Stimulated activated CD8-positive, alpha-beta memory T cell treated with anti-CD3 and anti-CD28 coated beads, Interleukin-7, amount 100 ng/mL, for 48 hours (primary cell): ENCODE results near the gene DAPK1.
A peak's percentile ranks its signal among the peaks of the same experiment; 100 is the strongest.
"Not testable (repeated sequence)": the region's sequence is repeated elsewhere in the genome, so short reads cannot be mapped to it uniquely, and the experiment has no call there.

Experiments used
- DNase-seq, 2 donors: peaks; one replicate each; pipeline ENCODE4 v3.0.0-alpha.2; 2020; ENCODE audit warnings: low read depth in 1 of 2; ENCODE audit errors: extremely low read depth in 1 of 2

Gene DAPK1

DNA sequence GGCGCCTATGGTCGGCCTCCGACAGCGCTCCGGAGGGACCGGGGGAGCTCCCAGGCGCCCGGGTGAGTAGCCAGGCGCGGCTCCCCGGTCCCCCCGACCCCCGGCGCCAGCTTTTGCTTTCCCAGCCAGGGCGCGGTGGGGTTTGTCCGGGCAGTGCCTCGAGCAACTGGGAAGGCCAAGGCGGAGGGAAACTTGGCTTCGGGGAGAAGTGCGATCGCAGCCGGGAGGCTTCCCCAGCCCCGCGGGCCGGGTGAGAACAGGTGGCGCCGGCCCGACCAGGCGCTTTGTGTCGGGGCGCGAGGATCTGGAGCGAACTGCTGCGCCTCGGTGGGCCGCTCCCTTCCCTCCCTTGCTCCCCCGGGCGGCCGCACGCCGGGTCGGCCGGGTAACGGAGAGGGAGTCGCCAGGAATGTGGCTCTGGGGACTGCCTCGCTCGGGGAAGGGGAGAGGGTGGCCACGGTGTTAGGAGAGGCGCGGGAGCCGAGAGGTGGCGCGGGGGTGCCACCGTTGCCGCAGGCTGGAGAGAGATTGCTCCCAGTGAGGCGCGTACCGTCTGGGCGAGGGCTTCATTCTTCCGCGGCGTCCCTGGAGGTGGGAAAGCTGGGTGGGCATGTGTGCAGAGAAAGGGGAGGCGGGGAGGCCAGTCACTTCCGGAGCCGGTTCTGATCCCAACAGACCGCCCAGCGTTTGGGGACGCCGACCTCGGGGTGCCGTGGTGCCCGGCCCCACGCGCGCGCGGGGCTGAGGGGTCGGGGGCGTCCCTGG, 561 bp downstream of the DAPK1 start:
- peak in 1 of 2 donors; percentile 5 for DNase-seq

DNA sequence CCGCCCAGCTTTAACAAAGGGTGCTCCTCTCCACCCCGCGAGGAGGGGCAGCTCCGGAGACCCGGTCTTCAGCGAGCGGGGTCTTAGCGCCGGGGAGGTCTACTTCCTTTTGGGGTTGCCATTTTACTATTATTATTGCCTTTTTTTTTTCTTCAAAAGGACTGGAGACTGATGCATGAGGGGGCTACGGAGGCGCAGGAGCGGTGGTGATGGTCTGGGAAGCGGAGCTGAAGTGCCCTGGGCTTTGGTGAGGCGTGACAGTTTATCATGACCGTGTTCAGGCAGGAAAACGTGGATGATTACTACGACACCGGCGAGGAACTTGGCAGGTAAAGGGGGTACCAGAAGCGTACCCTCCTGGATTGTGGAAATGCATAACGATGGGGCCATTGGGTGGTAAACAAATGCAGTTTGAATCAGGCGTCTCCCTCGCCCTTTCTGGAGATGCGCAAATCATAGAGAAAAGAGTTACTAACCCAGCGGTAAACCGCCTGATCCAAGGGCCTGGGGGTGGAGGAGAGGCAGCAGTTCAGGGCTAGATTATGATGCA, 1.2 kb downstream of the DAPK1 start:
- DNase-seq, result peak in 1 of 2 donors; percentile 13

DNA sequence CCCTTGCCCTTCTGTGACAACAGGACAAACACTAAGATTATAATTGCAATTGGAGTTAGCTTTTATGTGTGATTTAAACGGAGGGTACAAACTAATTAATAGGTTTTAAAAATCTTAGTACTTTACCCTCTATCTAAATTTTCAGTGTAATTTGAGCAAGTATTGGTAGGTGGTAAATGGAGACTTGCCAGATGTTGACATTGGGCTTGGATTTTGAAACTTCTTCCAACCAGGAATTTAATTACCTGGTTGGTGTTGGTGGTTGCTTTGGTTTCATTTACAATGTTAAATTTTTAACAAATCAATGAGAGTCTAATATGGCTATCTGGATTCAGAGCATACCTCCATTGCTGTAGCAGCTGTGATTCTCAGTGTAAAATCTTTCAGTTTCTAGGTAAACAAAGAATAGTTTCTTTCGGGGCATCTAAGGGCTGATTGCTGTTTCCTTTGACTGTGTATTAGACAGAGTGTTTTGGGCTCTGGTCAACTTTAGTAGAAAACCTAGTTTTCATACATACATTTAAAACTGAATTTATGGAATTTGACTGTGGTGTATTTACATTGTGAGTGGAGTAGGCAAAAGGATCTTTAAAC, 1.9 kb downstream of the DAPK1 start:
- DNase-seq, result no peak

DNA sequence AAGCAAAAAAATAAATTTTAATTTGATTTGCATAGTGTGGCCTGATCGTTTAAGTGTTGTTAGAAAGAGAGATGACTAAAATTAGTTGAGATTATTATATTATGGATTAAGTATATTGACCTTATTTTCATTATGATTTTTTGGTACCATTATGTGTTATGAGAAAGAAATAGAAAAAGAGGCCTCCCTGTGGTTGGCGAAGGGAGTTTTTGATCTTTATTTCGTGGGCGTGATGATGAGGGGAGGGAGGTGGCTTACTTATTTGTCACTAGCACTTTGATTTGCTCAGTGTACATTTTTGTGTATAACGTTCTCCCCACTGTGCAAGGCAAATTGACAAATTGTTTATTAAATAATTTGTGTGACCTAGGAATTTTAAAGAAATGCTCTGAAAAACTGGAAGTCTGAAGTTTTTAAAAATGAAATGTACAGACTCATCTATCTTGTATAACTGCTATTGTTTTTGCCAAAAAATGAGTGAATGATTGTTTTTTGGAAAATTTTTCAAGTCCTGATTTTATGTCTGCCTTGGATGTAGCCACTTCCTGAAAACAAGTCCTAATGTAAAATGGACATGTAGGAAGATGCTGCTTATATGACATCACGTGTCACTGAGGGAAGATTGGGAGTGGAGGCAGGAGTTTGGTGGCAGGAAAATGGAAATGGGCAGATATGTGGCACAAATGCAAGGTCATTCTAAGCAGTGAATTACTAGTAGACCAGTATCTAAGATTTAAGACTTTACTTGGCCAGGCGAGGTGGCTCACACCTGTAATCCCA, 3.0 kb downstream of the DAPK1 start:
- peak in 1 of 2 donors; percentile 14 for DNase-seq

DNA sequence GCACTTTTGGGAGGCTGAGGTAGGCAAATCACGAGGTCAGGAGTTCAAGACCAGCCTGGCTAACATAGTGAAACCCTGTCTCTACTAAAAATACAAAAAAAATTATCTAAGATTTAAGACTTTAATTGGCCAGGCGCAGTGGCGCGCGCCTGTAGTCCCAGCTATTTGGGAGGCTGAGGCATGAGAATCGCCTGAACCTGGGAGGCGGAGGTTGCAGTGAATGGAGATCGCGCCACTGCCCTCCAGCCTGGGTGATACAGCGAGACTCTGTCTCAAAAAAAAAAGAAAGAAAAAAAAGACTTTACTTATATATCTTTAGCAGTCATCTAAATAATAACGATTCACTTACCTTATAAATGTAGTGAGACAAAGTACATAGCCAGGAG, 3.6 kb downstream of the DAPK1 start:
- not testable (repeated sequence) for DNase-seq

DNA sequence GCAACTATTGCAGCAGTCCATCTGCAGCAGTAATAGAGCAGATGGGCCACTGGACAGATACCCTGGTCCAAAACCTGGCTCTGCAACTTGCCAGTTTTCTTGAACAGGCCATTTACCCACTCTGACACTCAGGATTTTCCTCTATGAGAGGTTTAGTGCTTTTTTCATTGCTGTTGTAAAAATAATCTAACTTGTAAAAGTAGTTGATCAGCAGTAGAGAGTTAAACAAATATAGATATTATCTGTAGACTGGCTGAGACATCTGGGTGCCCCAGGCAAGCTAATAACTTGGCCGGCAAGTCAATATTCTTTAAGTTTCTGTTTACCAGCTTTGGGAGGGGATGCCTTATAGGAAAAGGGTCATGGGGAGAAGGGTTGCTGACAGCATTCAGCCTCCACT, 4.1 kb downstream of the DAPK1 start:
- no peak for DNase-seq

DNA sequence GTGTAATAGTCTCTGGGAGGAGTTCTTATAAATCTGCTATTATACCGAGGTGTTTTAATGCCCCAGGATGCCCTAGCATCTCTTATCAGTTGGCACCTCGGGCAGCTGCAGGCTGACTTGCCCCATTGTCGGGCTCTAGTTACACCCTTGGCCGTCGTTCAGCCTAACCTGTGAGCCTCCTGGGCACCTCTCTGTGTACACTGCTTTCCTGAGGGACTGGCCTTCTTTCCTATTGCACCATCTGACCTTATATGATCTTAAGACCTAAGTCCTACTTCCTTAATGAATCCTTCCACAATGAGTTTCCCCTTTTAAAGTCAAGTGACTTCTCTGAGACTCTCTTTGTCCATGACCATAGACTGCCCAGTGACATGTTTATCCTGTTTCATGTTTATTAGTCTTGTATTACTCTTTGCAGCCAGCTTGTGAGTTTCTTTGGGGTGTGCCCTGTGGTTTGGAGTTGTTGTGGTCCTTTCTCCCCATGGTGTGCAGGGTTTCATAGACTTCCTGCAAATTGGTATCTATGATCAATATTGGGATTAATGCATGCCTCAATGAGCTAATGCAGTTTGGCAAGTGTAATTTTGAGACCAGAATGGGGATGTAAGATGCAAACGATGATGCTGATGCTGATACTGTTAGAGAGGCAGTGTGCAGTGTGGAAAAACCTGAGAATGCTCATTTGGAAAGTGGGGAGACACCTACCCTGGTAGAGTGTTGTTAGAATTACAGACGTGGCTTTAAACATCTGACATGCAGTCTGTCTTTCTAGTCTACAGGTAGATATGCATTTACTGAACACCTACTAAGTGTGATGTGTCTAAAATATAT, 4.9 kb downstream of the DAPK1 start:
- DNase-seq, result no peak

DNA sequence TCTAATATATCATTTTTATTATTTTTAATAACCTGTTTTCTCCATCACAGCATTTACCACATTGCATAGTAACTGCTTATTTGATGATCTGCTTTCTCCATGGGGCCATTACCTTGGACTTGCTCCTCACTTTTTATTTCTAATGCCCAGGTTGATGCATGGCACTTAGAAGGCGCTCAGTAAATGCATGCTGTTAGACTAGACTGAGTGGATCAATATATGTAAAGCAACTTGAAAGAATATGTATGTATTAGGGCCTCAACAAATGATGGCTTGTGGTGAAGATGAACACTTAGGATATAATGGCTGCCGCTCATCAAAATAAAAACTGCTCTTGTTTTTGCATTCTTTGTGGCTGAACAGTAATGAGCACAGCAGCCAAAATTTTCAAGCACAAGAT, 5.8 kb downstream of the DAPK1 start:
- DNase-seq, result no peak

DNA sequence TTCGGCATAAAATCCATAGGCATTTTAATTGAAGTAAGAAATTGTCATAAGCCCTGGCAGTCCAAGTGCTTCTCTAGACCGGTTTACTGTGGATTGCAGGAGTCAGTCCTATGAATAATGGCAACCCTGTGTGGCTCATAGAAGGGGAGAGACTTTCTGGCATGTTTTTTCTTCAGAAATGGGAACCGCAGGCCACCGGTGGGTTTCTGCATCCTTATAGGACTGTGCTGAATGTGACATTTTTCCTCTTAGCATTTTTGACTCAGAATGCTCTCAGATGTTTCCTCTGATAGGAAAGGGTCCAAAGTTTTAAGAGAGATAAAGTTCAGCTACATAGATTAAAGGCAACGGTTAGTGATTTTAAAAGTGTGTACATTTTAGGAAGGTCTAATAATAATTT, 6.3 kb downstream of the DAPK1 start:
- DNase-seq, result peak in 1 of 2 donors; percentile 14

DNA sequence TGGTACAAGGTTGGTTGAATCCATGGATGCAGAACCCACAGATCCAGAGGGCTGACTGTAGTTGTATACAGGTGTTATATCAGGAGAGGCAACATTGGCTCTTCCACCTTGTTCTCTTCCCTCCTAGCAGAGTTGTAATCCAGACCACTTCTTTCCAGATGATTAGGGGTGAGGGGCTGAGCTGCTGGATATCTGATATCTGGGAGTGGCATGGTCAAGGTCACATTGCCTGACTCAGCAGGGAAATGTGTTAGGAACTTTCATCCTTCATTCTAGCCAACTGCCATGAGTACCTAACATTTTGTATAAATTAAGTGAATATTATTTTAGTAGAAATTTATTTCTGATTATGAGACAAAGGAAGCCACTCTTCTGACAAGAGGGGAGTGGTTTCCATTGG, 7.3 kb downstream of the DAPK1 start:
- no peak for DNase-seq

DNA sequence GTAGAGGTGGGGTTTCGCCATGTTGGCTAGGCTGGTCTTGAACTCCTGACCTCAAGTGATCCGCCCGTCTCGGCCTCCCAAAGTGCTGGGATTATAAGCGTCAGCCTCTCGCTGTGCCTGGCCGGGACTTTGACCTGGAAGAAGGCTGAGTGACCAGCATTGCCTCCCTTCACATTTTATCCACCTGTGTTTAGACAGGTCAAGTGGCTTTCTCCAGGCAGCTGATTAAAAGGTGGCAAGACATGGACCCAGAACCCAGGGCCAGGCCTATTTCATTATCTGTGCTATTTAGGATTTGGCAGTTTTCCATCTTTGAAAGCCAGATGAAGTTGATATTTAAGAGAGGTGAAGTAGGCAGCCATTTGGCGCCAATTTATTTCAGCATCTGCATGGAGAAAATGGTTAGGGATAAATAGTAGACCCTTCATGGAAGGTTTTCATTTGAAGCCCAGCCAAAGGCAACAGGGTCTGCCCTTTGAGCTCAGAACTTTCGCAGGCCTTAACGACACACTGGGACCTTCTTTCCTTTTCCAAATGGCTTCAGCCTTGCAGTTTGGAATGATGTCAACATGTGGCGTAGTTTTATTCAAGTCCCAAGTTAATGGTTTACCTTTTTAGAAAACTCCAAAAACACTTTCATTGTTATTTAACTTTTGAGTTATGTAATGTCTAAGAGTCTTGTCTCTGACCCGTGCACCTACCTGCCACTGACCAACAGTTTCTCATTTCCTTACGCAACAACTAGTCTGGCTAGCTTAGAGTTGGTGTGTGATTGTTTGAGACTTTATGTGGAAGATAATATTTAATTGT, 8.4 kb downstream of the DAPK1 start:
- no peak for DNase-seq

DNA sequence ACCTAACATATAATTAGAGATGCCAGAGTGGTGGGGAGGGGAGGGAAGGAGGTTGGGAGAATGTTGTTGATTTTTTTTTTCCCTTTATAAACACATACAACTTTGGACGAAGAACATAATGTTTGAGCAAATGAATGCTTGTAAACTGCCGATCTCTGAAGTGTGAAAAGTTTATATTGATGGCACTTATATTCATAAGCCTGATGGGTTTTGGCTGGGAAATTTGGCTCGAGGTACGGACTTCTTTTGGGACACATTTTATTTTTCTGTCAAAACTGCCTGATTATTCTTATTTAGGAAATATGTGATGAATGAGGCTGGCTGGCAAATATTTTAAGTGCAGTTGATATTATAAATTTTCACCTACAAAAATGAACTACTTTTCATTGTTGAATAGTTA, 9.9 kb downstream of the DAPK1 start:
- no peak for DNase-seq

DNA sequence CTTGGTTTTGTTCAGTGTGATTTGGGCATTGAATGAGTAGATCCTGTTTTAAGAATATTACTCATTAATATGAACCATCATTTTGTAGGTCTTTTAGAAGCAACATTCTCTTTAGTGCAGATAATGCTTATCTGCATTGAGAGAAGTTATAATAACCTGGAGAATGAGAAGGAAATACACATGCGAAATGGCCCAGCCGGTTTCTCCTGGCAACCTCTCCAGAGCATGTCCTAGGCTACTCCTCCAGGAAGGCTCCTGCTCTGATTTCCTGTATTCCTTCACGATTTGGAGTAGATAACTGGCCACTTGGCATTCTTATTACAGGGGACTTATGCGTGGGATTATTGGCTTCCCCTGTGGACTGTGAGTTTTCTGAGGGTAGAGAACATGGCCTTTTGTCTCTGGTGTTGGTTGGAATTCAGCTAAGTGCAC, 12.6 kb downstream of the DAPK1 start:
- DNase-seq, result no peak

DNA sequence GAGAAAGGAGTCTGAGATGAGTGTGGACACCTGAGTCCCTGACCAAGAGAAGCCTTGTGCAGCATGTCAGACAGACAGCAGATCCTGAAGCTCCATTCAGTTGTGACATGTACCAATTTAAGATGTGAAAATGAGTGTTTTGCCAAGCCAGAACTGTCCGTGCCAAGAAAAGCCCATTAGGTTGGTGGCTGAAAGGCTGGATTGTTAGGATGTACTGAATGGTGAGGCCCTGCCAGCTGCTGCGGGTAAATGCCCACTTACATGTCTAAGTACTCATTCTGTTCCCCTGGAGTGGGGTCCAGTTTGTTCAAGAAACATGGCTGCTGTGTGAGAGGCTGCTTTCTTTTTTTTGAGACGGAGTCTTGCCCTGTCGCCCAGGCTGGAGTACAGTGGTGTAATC, 14.6 kb downstream of the DAPK1 start:
- no peak for DNase-seq

DNA sequence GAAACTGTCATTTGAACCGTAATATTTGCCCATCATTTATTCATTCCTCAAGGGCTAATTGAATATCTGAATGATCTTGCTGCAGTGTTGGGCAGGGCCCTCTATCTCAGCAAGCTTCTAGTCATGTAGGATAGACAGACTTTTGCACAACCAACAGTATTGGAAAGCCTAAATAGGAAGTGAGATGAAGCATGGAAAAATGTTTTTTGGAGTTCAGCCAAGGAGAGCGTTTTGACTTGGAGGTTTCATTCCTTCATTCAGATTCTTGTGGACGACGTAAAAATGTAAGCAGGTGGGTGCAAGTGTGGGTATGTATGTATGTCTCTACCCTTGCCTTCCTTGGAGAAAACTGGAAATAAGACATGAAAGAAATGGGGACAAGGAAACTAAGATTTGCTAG, 15.5 kb downstream of the DAPK1 start:
- DNase-seq, result no peak

DNA sequence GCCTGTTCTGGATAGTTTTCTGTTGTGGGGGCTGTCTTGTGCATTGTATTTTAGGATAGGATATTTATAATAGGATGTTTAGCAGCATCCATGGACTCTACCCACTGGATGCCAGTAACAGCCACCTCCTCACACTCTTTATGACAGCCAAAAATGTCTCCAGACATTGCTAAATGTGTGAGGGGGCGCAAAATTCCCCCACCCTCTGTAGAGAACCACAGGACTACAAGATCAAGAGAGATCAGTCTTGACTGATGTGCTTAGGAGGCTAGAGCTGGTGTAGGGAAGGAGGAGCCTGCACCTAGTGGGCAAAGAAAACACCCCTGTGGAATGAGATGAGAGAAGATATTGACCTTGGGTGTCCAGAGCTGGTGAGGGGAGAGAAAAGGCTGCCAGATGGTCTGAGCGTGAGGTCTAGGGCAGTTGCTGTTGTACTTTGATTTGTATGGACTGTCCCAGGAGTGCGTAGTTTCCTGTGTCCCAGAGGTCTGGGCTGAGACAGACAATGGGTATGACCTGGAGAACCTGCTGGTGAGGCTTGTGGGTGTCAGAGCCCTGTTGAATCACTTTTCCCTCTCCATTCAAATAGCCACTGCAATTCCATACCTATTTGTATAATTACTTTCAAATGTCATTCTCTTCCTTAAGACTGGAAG, 16.3 kb downstream of the DAPK1 start:
- DNase-seq, result no peak

DNA sequence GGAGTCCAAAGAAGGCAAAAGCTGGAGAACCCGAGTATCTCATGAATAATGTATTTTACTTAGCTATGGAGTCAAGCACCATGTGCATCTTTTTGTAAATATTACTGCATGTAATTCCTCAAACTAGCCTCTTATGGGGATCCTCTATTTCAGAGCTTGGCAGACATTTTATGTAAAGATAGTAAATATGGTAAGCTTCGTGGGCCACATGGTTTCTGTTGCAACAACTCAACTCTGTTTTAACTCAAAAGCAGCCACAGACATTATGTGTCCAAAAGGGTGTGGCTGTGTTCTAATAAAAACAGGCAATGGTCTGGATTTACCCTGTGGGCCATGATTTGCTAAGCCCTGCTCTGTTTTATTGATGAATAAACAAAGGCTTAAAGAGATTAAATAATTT, 17.3 kb downstream of the DAPK1 start:
- no peak for DNase-seq

DNA sequence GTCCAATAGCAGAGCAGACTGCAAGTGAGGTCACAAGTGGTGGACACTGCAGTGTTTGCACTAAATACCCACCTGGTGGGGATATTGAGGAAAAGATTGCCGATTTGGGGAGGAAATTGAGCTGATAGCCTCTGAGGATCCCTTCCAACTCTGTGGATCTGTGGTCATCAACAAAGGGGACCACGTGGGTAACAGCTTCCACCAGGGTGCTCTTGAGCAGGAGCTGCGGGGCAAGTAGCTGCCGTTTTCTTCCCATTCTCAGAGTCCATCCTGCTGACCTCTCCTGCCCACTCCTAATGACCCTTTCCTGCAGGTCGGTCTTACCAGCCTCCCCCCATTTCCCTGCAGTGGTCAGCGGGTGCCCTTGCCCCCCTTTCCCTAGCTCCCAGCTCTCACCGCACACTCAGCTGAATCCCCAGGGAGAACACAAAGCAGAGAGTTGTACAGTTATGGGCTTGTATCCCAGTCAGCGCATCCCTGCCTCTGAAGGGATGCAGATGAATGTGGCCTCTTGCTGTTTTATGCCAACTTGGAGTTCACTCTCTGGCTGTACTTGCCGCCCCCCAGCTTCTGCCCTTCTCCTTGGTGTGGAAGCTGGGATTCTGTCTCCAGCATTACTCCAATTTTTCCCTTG, 18.0 kb downstream of the DAPK1 start:
- no peak for DNase-seq
